Occipital lobe (tissue), 2 donors: ENCODE data around the gene TMEM163. TPM values are rescaled to one million over a fixed set of nuclear protein-coding genes. Genes with fewer than 3 reads are reported as not detected.

Experiments
- DNase-seq: peaks from one replicate; lab custom pipeline; 2025; lab: John Stamatoyannopoulos, UW
- total RNA-seq: library from RNA; depleted of rRNA; stranded (reverse); fragments of >200 nt; gene quantifications from one replicate; pipeline ENCODE4 v1.2.3, GENCODE V29; 2014

TMEM163 gene
- total RNA-seq, 1 donor from 2014 or later = 14.3 TPM

DNA sequence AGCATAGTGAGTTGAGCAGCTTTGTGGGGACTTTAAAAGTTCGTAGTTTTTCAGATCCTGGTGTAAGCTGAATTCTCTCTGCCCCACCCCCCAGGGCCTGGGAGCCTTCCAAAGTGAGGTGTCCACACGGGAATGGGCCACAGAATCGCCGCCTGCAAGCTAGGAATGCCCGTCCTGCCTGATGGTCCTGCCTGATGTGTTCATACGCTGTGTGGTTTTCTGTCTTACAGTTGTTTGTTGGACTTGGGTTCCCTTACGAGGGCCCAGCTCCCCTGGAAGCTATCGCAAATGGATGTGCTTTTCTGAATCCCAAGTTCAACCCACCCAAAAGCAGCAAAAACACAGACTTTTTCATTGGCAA, 306.2 kb downstream of the TMEM163 start:
- DNase-seq = no peak

DNA sequence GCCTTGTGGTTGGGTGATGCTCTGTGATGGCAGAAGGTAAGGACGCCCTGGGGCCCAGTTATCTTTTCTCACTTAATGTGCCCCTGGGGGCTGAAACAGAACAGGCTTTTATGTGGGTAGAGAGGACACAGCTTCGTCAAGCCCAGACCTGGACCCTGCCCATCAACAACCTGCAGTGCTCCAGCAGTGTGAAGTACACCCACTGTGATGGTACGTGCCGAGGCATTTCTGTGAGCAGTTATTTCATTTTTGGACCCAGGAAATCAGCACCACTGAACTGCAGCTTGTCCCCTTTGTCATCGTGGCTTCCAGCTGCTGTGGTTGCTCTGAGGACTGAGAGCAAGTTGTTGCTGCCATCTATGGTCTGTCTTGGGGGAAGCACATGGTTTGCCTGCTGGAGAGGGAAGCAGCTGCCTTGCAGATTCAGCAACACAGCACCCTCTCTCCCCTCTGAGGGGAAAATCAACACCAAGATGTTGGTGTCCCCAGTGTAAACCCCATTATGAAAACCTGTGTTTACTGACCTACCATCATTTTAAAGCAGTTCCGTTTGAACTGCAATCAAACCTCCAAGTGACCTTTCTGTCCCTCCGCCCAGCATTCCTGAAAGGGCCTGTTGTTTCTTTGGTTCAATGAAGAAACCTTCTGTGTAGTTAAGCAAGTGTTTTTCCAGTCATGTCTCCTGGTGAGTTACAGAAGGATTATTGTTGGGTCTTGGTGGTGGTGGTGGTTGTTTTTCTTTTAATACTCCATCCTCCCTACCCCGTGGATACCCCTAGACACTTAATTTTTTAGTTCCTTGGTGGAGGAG, 306.8 kb downstream of the TMEM163 start:
- DNase-seq = peak; percentile 86

DNA sequence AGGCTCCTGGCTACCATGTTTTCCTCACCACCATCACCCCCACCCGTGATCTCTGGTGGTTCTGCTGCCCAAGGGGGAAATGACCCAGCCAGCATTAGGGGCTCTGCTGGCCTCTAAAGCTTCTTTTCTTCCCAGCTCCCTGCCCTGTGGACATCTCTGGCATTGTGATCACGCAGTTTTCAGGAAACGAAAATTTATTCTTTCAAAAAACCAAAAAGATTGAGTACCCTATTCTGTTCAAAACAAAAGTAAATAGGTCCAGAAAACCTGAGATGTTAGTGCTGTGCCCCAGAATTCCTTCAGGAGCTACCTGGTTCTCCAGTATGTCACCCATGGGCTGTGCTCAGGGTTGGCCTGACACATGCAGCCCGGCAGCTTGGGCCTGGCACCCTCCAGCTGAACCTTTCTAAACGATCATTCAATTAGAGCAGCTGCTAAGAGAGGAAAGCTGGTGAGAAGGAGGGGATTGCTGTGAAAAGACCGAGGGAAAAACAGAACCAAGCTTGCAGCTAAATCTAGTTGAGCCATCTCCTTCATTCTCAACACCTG, 307.4 kb downstream of the TMEM163 start:
- no peak for DNase-seq

DNA sequence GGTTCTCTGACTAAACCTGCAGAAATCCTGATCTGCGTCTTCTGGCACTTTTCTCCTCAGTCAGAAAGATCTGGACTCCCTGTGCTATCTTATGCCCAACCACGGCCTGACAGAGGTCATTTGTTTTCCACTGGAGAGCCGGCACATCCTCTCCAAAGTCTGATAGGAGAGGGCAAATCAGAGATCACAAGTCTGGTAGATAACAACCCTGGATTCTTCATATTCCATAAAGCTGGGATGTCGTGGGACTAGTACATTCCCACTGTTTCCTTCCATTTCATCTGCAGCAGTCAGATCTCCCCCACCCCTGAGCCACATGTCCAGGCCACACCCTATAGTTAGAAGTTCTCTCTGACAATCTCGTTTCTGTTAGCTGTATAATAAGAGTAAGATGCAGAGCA, 308.0 kb downstream of the TMEM163 start:
- no peak for DNase-seq

DNA sequence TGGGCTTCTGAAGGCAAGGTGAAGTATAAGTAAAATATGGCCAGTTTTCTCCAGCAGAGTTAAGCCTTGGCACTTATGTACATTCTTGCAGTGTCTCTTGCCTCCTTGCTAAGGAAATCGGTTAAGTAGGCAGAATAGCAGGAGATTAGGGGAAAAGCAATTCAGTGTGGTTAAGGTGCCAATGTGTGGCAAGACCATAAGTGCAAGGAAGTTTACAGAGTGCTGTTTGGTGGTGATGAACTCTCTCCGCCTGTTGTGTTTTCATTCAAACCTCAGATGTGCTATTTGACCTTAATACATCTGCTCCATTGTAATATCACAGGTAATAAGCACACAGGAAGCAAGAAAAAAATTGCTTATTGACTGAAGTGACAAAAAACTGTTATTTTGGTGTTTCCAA, 308.8 kb downstream of the TMEM163 start:
- DNase-seq = no peak

DNA sequence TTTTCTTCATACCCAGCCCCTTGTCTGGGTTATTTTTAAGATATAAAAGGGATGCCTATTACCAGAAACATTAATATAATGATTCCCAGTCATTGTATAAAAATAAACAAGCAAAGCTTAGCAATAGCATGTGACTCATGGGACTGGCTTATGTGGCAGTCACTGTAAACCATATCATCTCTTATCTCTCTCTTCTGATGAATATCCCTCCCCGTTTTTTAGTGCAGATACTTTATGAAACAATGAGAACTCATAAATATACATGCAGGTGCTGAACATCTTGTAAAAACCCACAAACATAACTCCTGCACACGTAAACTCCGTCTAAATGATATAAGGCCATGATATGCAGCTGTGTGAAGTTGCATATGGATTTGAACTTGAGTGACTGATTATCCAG, 310.0 kb downstream of the TMEM163 start:
- DNase-seq = no peak

DNA sequence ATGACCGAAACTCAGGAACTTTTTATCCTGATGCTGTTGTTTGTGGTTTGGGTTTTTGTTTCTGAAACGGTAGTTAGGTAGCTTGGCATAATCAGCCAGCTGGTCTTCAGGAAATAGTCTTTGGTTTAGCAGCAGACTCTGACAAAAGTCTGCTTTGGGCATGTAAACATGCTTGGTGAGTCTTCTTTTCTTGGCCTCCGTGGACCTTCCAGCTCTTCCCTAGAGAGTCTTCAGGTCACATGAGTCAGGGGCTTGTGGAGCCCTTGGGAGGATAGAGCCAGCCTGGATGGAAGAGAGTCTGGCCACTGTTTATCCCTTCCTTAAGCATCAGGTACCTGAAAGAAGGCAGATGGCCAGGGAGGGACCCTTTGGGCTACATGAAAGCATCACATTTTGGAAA, 310.4 kb downstream of the TMEM163 start:
- DNase-seq = no peak

DNA sequence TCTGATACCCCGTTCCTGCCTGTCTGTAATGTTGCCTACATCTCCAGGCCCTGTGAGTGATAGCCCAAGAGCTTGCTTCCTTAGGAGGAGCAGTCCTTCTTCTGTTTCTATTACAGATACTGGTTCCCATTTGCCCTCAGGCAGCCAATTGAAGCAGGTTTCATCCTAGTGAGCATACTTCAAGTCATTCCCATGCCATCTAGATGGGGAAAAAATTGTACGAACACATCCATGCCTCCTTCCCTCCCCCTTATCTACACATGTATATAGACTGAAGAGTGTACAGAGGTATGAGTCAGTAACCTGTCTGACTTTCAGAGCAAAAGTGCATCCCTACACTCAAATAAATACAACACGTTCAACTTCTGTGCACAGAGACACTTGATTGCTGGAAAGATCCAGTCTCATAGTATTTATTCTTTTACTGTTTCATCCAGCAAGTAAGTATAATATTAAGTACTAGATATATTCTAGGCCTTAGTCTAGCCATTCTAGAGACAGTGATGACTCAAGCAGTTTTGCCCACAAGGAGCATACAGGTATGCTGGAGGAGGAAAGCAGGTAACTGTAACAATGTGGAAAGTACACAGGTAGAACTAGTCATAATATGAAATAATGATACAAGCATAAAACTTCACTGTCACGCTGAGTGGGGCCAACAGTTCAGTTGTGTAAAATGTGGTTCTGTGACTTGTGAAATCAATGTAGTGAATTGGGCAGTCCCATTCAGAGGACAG, 311.5 kb downstream of the TMEM163 start:
- no peak for DNase-seq

DNA sequence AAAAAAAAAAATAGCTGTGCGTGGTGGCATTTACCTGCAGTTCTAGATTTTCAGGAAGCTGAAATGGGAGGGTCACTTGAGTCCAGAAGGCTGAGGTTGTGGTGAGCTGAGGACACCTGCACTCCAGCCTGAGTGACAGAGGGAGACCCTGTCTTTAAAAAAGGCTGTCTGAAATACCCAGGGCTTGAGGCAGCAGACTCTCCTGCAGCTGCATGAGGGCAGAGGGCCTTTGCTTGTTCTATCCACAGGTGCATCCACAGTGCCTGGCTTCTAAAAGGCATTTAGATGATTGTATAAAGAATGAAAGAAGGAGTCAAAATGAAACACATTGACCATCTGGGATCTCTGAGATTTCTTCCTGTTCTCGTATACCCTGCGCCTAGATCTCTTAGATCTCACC, 312.1 kb downstream of the TMEM163 start:
- no peak for DNase-seq

DNA sequence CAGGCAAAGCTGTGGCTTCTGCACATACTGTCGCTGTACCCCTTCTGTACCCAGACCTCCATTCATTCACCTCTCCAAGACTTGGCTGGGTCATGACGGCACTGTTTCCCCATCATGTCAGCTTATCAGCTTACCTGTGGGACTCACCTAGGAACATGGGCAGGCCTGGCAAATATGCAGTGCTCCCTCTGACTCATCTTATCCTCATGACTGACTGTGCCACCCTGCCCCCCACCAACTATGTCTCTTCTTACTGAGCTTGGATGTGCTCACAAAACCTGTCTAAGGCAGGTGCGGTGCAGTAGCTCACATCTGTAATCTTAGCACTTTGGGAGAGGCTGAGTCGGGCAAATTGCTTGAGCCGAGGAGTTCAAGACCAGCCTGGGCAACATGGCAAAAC, 312.5 kb downstream of the TMEM163 start:
- no peak for DNase-seq

Other genes with a start within 250 kb of the TMEM163 start
- not detected for gene ACMSD, start 119.6 kb upstream of the TMEM163 start, total RNA-seq
- gene CCNT2, start 199.8 kb upstream of the TMEM163 start, total RNA-seq = 106 TPM